DOHH2 (cell line): ENCODE data around the gene ABCD1.
"Not testable (repeated sequence)": the region's sequence is repeated elsewhere in the genome, so short reads cannot be mapped to it uniquely, and the experiment has no call there.

Source experiments
- H3F3A ChIP-seq: fragments of 200-600 bp; sonication (generic), shearing (Covaris generic); 2 replicates; pipeline ENCODE4 v1.6.0; 2016; ENCODE audit warnings: antibody characterized with exemption, mild to moderate bottlenecking; ENCODE audit not compliant: control insufficient read depth, insufficient read depth
- H3K27ac ChIP-seq: fragments of 200-600 bp; sonication (generic); 2 replicates; pipeline ENCODE4 v1.5.1; 2014; ENCODE audit warnings: low read depth, mild to moderate bottlenecking, low read length, moderate library complexity
- H3K27me3 ChIP-seq: fragments of 200-600 bp; sonication (generic); 2 replicates; pipeline ENCODE4 v1.6.1; 2014; ENCODE audit warnings: mild to moderate bottlenecking, low read length, mixed read lengths; ENCODE audit not compliant: control insufficient read depth
- H3K36me3 ChIP-seq: fragments of 200-600 bp; sonication (generic); 2 replicates; pipeline ENCODE4 v1.6.1; 2014; ENCODE audit warnings: mild to moderate bottlenecking, low read length, moderate library complexity, mixed read lengths; ENCODE audit not compliant: control insufficient read depth
- H3K4me1 ChIP-seq: fragments of 200-600 bp; sonication (generic); 2 replicates; pipeline ENCODE4 v1.6.1; 2014; ENCODE audit warnings: mild to moderate bottlenecking, low read length, mixed read lengths; ENCODE audit not compliant: control insufficient read depth
- H3K4me2 ChIP-seq: fragments of 200-600 bp; sonication (generic); 2 replicates; pipeline ENCODE4 v1.6.0; 2014; ENCODE audit warnings: mild to moderate bottlenecking, low read length, moderate library complexity
- H3K4me3 ChIP-seq: fragments of 200-600 bp; sonication (generic); 2 replicates; pipeline ENCODE4 v1.5.1; 2014; ENCODE audit warnings: mild to moderate bottlenecking, low read length, mixed read lengths
- H3K79me2 ChIP-seq: fragments of 200-600 bp; sonication (generic); 2 replicates; pipeline ENCODE4 v1.6.1; 2014; ENCODE audit warnings: mild to moderate bottlenecking, low read length, mixed read lengths; ENCODE audit not compliant: control insufficient read depth
- H3K9me2 ChIP-seq: fragments of 200-600 bp; sonication (generic); replicated peaks from 2 replicates; pipeline ENCODE4 v1.6.1; 2014; ENCODE audit warnings: mild to moderate bottlenecking, low read length, mixed read lengths; ENCODE audit not compliant: control insufficient read depth
- H3K9me3 ChIP-seq: fragments of 200-600 bp; sonication (generic); 2 replicates; pipeline ENCODE4 v1.6.1; 2014; ENCODE audit warnings: antibody characterized with exemption, low read length, mixed read lengths; ENCODE audit not compliant: control insufficient read depth, insufficient read depth
- H4K20me1 ChIP-seq: fragments of 200-600 bp; sonication (generic); 2 replicates; pipeline ENCODE4 v1.6.0; 2014; ENCODE audit warnings: low read depth, mild to moderate bottlenecking, antibody characterized with exemption, low read length, moderate library complexity; ENCODE audit not compliant: control insufficient read depth, insufficient read depth
- EZH2phosphoT487 ChIP-seq: fragments of 200-600 bp; sonication (generic); IDR thresholded peaks from 2 replicates; pipeline ENCODE4 v1.6.1; 2017; ENCODE audit warnings: borderline replicate concordance, mild to moderate bottlenecking, antibody characterized with exemption, low read length, moderate library complexity, mixed read lengths
- TF ChIP-seq, protein P1 (sequence below): fragments of 200-600 bp; sonication (generic); IDR thresholded peaks from one replicate; pipeline ENCODE4 v1.5.1; 2014; ENCODE audit warnings: antibody characterized with exemption, mild to moderate bottlenecking, low read depth, low read length; ENCODE audit not compliant: poor library complexity, severe bottlenecking

ABCD1 gene

GRCh38 chrX:153728951-153729631 lies 4.4 kb downstream of the ABCD1 start:
- H3K27me3 ChIP-seq, result no peaks in the 10 kb centered on the region
- peaks cover 32% of the 10 kb centered on the region for H3K4me1 ChIP-seq
- no peaks in the 10 kb centered on the region for H3K36me3 ChIP-seq
- H4K20me1 ChIP-seq, result no peaks in the 10 kb centered on the region
- H3K79me2 ChIP-seq, result no peaks in the 10 kb centered on the region
- TF ChIP-seq EZH2phosphoT487, result no peak
- TF ChIP-seq, protein P1, sequence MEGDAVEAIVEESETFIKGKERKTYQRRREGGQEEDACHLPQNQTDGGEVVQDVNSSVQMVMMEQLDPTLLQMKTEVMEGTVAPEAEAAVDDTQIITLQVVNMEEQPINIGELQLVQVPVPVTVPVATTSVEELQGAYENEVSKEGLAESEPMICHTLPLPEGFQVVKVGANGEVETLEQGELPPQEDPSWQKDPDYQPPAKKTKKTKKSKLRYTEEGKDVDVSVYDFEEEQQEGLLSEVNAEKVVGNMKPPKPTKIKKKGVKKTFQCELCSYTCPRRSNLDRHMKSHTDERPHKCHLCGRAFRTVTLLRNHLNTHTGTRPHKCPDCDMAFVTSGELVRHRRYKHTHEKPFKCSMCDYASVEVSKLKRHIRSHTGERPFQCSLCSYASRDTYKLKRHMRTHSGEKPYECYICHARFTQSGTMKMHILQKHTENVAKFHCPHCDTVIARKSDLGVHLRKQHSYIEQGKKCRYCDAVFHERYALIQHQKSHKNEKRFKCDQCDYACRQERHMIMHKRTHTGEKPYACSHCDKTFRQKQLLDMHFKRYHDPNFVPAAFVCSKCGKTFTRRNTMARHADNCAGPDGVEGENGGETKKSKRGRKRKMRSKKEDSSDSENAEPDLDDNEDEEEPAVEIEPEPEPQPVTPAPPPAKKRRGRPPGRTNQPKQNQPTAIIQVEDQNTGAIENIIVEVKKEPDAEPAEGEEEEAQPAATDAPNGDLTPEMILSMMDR, result no peak
- no peak overlapping the region for H3K27ac ChIP-seq
- H3F3A ChIP-seq, result no peaks in the 10 kb centered on the region
- H3K9me2 ChIP-seq, result no peaks in the 10 kb centered on the region
- H3K9me3 ChIP-seq, result no peaks in the 10 kb centered on the region
- no peak overlapping the region for H3K4me2 ChIP-seq
- H3K4me3 ChIP-seq, result no peak overlapping the region

DNA sequence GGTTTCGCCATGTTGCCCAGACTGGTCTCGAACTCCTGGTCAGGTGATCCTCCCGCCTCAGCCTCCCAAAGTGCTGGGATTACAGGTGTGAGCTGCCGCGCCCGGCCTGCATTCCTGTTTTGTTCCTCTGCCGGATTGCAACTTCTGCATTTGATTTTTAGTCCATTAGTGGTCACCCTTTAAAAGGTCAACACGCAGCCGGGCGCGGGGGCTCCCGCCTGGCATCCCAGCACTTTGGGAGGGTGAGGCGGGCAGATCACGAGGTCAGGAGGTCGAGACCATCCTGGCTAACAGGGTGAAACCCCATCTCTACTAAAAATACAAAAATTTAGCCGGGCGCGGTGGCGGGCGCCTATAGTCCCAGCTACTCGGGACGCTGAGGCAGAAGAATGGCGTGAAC lies 5.5 kb downstream of the ABCD1 start:
- not testable (repeated sequence) for H3K27me3 ChIP-seq, H3K4me3 ChIP-seq, H3K36me3 ChIP-seq, H3K4me2 ChIP-seq, H3K27ac ChIP-seq, H4K20me1 ChIP-seq, H3K79me2 ChIP-seq, H3K9me2 ChIP-seq, H3K9me3 ChIP-seq, H3F3A ChIP-seq
- H3K4me1 ChIP-seq, result peaks cover 30% of the 10 kb centered on the region

DNA sequence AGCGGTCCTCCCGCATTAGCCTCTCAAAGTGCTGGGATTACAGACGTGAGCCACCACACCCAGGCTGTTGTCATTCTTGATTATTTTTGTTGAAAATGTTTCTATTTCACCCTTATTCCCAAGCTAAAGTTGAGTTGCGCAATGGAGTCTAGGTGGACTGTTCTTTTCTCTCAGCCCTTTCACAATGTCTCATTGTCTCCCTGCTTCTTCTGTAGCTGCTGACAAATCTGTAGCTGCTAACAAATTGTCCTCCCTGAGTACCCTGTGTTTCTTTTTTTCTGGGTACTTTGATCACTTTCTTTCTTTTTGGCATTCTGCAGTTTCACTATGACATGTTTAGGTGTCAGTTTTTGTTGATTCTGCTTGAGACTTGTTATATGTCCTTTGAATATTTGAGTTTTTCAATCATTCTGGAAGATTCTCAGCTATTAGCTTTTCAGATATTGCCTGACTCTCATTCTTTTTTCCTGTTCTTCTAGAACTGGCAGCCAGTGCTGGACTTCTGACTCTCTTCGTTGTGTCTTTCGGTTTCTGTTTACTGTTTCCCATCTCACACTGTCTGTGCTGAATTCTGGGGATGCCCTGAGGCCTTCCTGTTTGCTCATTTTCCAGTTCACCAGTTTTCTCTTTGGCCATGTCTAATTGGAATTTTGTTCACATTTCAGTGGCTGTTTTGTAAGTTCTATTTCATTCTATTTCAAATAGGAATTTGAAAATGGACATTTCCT lies 6.6 kb downstream of the ABCD1 start:
- no peaks in the 10 kb centered on the region for H3K36me3 ChIP-seq
- no peaks in the 10 kb centered on the region for H3F3A ChIP-seq
- no peak overlapping the region for H3K4me2 ChIP-seq
- no peaks in the 10 kb centered on the region for H3K9me2 ChIP-seq
- H3K27ac ChIP-seq, result no peak overlapping the region
- H3K4me1 ChIP-seq, result peaks cover 25% of the 10 kb centered on the region
- H3K79me2 ChIP-seq, result no peaks in the 10 kb centered on the region
- no peaks in the 10 kb centered on the region for H3K9me3 ChIP-seq
- no peak overlapping the region for H3K4me3 ChIP-seq
- no peaks in the 10 kb centered on the region for H4K20me1 ChIP-seq
- H3K27me3 ChIP-seq, result no peaks in the 10 kb centered on the region
- TF ChIP-seq, protein P1, result no peak
- no peak for TF ChIP-seq EZH2phosphoT487

DNA sequence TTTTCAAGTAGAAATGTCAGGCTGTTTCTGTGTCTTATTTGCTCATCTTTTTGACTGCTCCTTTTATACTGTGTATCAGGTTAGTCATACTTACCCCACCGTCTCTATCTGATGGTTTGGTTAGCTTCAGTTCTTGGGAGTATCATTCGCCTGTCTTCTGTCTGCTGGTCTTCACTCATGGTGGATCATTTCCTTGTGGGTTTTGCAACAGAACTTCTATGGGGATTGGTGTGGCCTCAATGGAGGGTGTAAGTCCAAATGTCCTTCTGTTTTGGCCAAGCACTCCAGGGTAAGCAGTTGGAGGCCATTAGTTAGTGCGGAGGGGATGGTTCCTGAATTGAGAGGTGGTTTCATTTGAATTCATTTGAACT lies 7.2 kb downstream of the ABCD1 start:
- H3F3A ChIP-seq, result no peaks in the 10 kb centered on the region
- no peaks in the 10 kb centered on the region for H3K36me3 ChIP-seq
- no peaks in the 10 kb centered on the region for H4K20me1 ChIP-seq
- H3K9me3 ChIP-seq, result no peaks in the 10 kb centered on the region
- no peaks in the 10 kb centered on the region for H3K9me2 ChIP-seq
- no peak overlapping the region for H3K4me2 ChIP-seq
- H3K27ac ChIP-seq, result no peak overlapping the region
- H3K27me3 ChIP-seq, result no peaks in the 10 kb centered on the region
- H3K4me1 ChIP-seq, result peaks cover 20% of the 10 kb centered on the region
- no peak overlapping the region for H3K4me3 ChIP-seq
- H3K79me2 ChIP-seq, result no peaks in the 10 kb centered on the region
- TF ChIP-seq, protein P1, result no peak
- TF ChIP-seq EZH2phosphoT487, result no peak
